Measurements from ENCODE around the gene LDLRAD3.

LDLRAD3 gene

DNA sequence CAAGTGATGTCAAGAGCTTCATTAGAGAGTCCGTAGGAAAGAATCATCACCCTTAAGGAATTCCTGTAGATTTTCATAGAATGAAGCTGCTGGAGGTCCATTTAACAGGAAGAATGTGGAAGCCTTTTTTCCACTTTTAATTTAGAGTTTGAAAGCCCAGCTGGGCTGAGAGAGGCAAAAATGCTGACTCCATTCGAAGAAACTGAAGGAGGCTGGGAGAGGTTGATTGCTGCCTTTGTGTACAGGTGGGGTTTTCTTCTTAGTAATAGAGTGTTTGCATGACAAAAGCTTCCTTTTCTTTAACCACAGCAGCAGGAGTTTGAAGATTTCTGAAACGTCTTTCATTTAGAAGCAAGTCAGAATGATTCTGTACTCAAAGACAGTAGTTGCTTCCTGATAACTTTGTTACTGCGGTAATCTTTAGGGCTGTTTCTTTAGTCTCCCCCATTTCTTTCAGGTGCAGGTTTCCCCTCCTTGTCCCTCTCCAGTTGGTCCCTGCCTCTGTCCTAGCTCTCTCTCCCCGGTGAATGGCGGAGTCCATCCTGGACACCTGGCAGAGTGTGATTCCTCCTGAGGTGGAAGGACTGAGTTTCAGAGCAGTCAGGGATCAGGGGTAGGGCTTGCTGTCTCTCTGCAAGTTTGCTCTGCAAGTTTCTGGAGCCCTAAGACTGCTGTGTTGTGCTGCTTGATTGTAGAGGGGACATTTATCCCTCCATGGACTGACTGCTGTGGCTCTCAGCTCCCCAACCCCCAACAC, 166.2 kb downstream of the LDLRAD3 start:
- no peak for DNase-seq

- no peak for DNase-seq
Measured at GRCh38 chr11:36110668-36111410, 167.0 kb downstream of the LDLRAD3 start.

DNA sequence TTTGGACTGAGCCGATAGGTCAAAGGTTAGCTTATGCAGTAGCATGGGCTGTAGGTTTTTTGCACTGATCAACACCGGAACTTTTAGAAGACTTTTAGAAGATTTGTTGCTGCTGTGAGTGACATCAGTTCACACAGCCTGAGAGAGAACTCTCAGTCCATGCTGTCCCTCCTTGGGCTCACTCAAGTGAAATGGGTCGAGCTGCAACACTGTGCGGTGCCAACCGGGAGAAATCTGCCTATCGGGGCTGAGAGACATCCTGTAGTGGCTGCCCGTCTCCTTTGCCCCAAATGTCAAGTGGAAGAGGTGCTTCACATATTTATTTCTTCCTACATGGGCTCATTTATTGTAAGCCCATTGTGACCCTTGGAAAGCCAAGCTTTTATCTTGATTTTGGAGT, 170.2 kb downstream of the LDLRAD3 start:
- DNase-seq = no peak

- no peak for DNase-seq
Measured at GRCh38 chr11:36115378-36115801, 171.5 kb downstream of the LDLRAD3 start.

DNA sequence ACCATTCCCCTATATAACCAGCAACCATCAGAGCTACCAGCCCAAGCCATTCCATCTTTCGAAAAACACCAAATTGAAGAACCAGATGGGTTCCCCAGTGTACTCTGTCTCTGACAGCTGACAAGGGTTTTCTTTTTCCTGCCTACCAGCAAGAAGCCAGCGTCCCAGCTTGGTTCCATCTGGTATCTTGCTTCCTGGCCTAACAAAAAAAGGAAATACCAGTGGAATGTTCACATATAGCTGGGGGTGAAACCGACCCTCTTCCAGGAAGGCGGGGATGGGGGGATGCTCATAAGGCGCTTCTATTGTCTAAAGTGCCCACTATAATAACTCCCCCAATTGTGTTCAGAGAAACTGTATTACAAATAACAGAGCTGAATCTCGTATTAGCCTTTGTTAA, 172.3 kb downstream of the LDLRAD3 start:
- no peak for DNase-seq

DNA sequence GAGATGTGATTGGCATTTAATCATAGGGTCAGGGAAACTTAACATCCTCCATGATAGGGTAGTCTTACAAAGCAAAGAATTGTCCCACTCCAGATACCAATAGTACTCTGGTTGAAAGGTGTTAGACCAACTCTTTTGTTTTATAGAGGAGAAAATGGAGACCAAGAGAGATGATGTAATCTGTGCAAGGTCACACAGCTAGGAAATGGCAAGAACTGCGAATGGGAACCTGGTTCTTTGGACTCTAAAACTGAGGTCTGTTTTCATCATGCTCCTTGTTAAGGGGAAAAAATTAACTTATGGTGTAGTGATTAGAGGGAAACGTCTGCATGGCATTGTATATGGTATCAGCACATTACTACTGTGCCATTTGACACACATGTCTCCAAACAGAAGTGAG, 174.2 kb downstream of the LDLRAD3 start:
- DNase-seq = no peak

GRCh38 chr11:36119300-36119699, 175.4 kb downstream of the LDLRAD3 start:
- DNase-seq = no peak

GRCh38 chr11:36121054-36121453, 177.2 kb downstream of the LDLRAD3 start:
- no peak for DNase-seq

DNA sequence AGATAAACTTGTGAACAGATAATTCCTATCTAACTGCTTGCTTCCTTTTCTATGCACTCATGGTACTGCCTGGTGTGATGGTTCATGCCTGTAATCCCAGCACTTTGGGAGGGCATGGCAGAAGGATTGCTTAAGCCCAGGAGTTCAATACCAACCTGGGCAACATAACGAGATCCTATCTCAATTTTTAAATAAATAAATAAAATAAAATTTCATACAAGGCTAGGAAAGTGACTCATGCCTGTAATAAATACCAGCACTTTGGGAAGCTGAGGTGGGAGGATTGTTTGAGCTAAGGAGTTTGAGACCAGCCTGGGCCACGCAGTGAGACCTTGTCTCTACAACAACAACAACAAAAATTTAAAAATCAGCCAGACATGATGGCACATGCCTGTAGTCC, 178.8 kb downstream of the LDLRAD3 start:
- no peak for DNase-seq

GRCh38 chr11:36123336-36124101, 179.7 kb downstream of the LDLRAD3 start:
- DNase-seq = no peak

- DNase-seq = no peak
Measured at GRCh38 chr11:36126678-36127077, 182.8 kb downstream of the LDLRAD3 start.

DNA sequence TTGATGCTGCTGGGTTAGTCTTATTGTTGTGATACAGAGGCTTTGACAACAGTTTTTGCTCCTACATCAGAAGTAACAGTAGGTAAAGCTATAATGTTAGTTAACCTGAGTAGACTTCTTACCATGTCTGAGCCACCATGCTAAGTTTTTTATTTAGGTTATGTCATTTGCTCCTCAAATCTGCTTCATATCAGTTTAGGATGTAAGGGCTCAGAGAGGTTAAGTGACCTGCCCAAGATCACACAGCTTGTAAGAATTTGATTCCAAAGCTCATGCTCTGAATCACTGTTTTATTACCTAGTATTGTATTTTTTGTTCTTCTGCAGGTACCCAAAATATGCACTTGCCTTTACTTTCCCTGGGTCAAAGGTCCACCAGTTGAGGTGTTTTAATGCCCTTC, 183.7 kb downstream of the LDLRAD3 start:
- DNase-seq = no peak

GRCh38 chr11:36129955-36130354, 186.1 kb downstream of the LDLRAD3 start:
- DNase-seq = no peak

DNA sequence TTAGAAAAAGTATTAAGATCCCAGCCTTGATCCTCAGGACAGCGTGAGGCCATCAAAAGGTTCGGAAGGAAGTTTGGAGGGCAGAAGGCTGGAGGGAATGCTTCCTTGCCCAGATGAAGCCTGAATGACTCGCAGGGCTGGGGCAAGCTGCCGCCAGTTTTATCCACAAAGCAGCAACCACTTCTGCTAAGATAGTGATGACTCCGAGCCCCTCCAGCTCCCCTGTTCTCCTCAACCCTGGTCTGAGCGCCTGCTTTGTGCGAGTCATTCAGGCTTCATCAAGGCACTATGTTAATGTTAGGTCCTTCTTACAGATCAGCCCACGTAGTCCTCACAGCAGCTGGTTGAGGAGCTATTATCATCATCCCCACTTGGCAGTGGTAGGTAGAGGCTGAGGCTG, 186.5 kb downstream of the LDLRAD3 start:
- no peak for DNase-seq

- no peak for DNase-seq
Measured at GRCh38 chr11:36131721-36132397, 188.0 kb downstream of the LDLRAD3 start.

DNA sequence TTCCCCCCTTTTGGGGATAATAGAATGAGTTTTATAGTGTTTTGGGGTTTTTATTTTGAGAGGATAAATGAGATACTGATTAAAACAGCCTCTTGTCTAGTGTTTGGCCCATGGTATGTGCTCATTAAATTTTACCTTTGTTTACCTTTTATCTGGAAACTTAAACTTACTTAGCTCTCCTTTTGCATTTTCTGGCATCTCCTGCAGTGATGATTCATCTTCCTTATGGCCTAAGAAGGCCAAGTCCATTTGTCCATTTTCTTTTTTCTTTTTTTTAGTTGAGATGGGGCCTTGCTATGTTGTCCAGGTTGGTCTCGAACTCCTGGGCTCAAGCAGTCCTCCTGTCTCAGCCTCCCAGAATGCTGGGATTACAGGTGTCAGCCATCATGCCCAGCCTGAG, 189.1 kb downstream of the LDLRAD3 start:
- DNase-seq = no peak

DNA sequence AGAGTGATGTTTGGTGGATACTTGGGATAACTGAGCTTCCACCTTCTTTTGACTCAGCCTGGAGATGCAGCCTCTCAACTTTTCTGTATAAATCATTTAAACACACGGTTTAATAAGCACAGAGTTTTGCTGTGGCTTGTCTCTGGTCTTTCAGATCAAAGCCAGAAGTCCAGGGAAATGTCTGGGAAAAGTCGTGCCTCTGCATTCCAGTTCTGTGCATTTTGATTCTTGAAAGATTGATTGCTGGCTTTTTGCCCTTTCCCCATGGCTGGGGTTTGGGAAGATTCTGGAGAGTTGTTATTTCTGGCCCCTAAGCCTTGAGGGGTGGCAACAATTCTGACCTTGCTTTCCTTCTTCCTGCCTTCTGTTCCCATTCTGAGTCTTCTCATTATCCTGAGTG, 191.2 kb downstream of the LDLRAD3 start:
- DNase-seq = no peak

- DNase-seq = no peak
Measured at GRCh38 chr11:36139767-36140166, 195.9 kb downstream of the LDLRAD3 start.

DNA sequence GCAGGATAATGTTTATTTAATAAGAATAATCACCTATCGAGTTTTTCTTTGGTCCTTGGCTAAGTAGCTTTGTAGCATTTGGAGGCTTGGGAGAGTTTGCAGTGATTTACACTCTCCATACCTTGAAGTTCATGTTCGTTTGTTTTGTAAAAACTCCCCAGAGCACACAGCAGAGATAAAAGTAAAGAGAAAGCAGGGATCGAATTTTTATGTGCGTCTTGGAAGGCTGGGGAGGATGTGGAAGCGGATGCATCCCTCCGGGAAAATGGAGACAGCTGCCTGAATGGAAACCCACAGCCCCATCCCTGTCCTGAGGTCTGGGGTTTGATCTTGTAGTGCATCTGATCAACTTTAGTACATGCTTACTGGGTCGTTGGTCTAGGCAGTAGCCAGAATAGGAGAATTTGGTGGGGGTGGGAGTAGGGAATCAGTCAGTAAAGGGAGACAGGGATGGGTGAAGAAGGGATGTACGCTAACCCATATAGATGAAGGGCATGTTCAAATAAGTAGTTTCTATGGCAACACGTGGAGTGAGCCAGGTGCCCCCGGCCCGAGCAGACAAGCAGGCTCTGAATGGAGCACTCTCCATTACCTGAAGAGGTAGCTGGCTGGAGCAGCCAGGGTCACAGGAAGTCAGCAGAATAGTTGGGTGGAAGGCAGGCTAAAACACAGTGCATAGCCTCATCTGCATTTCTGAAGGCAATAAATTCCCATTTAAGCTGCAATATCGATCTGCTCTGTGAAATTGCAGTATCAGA, 197.5 kb downstream of the LDLRAD3 start:
- no peak for DNase-seq

DNA sequence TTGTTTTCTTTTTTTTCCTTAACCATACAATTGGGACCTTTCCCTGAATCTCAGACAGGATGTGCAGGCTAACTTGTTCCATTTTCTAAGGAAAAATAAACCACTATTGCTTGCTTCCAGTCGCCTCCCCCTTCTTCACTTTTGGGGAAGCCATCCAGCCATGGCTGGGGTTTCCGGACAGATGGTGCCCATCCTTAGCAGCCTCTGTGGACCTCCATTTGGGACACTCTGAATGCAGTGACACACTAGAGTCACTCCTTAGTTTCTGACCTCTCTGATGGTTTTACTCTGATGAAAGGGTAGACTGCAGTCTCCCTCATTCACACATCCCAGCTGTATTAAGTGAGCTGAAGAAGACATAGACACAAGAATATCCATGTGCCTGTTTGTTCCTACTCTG, 198.1 kb downstream of the LDLRAD3 start:
- no peak for DNase-seq

- DNase-seq = no peak
Measured at GRCh38 chr11:36142439-36142838, 198.6 kb downstream of the LDLRAD3 start.

- DNase-seq = no peak
Measured at GRCh38 chr11:36142879-36143278, 199.0 kb downstream of the LDLRAD3 start.
